ENCODE measurements around the gene PAWR.
"Not testable (repeated sequence)": the region's sequence is repeated elsewhere in the genome, so short reads cannot be mapped to it uniquely, and the experiment has no call there.

GRCh38 chr12:79626735-79627134, 64.0 kb downstream of the PAWR start:
- TF ChIP-seq CTCF, POLR2A (IDR thresholded peaks at IDR 0.05): not testable (repeated sequence)

All from right lobe of liver (tissue), 4 donors.